OCI-LY3 (cell line): Measurements from ENCODE around the gene ADGRG4.
"Not testable (repeated sequence)": the region's sequence is repeated elsewhere in the genome, so short reads cannot be mapped to it uniquely, and the experiment has no call there.

Source experiments
- EZH2phosphoT487 ChIP-seq: fragments of 200-600 bp; shearing (Covaris generic); IDR thresholded peaks from 2 replicates; pipeline ENCODE4 v1.6.1; 2018; ENCODE audit warnings: antibody characterized with exemption, mixed run types, low read depth
- TF ChIP-seq, protein P1 (sequence below): fragments of 200-600, 300-600 bp; sonication (generic); IDR thresholded peaks from 2 replicates; pipeline ENCODE4 v1.5.1; 2014; ENCODE audit warnings: antibody characterized with exemption, low read length, low read depth

GRCh38 chrX:136286375-136286774 is 14.4 kb upstream of the ADGRG4 start:
- TF ChIP-seq, protein P1, sequence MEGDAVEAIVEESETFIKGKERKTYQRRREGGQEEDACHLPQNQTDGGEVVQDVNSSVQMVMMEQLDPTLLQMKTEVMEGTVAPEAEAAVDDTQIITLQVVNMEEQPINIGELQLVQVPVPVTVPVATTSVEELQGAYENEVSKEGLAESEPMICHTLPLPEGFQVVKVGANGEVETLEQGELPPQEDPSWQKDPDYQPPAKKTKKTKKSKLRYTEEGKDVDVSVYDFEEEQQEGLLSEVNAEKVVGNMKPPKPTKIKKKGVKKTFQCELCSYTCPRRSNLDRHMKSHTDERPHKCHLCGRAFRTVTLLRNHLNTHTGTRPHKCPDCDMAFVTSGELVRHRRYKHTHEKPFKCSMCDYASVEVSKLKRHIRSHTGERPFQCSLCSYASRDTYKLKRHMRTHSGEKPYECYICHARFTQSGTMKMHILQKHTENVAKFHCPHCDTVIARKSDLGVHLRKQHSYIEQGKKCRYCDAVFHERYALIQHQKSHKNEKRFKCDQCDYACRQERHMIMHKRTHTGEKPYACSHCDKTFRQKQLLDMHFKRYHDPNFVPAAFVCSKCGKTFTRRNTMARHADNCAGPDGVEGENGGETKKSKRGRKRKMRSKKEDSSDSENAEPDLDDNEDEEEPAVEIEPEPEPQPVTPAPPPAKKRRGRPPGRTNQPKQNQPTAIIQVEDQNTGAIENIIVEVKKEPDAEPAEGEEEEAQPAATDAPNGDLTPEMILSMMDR, result not testable (repeated sequence)
- TF ChIP-seq EZH2phosphoT487, result not testable (repeated sequence)
